HG03103 (cell line): ENCODE results near the gene HHLA2.
"Not testable (repeated sequence)": the region's sequence is repeated elsewhere in the genome, so short reads cannot be mapped to it uniquely, and the experiment has no call there.

ENCODE experiments used
- ATAC-seq: cut with Tn5 transposase; IDR thresholded peaks from one replicate; pipeline ENCODE4 v1.9.1; 2021; ENCODE audit warnings: low read depth; ENCODE audit not compliant: unreplicated experiment

Gene HHLA2, protein sequence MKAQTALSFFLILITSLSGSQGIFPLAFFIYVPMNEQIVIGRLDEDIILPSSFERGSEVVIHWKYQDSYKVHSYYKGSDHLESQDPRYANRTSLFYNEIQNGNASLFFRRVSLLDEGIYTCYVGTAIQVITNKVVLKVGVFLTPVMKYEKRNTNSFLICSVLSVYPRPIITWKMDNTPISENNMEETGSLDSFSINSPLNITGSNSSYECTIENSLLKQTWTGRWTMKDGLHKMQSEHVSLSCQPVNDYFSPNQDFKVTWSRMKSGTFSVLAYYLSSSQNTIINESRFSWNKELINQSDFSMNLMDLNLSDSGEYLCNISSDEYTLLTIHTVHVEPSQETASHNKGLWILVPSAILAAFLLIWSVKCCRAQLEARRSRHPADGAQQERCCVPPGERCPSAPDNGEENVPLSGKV

GRCh38 chr3:108296239-108296638 lies at the start of gene HHLA2:
TSS of gene HHLA2 (plus strand) at chr3:108296548. CDS start at chr3:108351814, 55,266 bp downstream.
- no peak for ATAC-seq

GRCh38 chr3:108250626-108251025 lies 45.7 kb upstream of the HHLA2 start:
- no peak for ATAC-seq

DNA sequence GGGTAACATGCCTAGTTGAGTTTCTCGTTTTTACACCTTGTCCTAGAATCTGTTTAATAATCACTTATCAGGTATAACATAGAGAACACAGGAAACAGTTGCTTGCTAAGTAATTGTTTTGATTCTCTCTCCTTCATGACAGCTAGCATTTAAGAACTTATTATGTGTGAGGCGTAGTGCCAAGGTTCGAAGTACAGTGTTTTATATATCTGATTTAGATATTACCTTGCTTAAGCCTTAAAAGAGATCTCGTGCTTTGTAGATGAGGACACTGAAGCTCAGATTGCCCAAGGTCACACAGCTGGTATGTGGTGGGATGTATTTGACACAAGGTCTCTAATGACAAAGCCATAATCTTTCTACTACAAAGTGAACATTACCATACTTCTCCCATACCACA lies 45.1 kb upstream of the HHLA2 start:
- no peak for ATAC-seq

- no peak for ATAC-seq
These were observed 44.5 kb upstream of the HHLA2 start for GRCh38 chr3:108251844-108252243.

DNA sequence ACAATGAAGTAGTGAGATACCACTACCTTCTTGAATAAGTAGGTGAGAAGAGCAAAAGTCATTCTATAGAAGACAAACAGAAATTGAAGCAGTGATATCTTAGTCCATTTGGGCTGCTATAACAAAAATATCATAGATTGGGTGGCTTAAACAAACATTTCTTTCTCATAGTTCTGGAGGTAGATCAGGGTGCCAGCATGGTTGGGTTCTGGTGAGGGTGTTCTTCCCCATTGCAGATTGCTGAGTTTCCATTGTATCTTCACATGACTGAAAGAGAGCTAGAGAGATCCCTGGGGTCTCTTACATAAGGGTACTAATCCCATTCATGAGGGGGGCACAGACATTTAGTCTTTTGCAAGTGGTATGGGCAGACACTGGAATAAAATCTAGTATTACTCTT lies 41.2 kb upstream of the HHLA2 start:
- ATAC-seq = no peak

GRCh38 chr3:108264534-108265298 lies 31.6 kb upstream of the HHLA2 start:
- ATAC-seq = peak; percentile 56

- ATAC-seq = not testable (repeated sequence)
These were observed 28.1 kb upstream of the HHLA2 start for GRCh38 chr3:108268235-108268634.

DNA sequence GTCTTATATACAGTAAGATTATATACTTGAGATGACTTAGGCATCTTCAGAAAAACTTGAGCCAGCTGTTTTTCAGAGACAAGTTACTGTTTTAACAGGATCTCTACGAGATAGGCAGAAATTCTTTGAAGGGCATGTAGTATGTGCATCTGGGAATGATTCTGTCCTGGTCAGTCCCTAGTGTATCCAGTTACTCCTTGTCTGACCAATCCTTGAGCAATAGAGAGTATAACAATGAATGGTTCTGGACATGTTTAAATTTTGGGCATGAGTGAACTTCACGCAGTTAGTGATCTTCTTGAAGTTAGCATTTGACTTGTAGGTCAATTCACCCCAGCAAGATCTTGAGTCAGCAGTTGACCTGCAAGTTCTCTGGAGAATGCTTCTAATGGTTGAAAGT lies 24.7 kb upstream of the HHLA2 start:
- ATAC-seq = no peak

GRCh38 chr3:108279066-108279465 lies 17.3 kb upstream of the HHLA2 start:
- not testable (repeated sequence) for ATAC-seq

- ATAC-seq = no peak
These were observed 15.9 kb upstream of the HHLA2 start for GRCh38 chr3:108280476-108280875.

DNA sequence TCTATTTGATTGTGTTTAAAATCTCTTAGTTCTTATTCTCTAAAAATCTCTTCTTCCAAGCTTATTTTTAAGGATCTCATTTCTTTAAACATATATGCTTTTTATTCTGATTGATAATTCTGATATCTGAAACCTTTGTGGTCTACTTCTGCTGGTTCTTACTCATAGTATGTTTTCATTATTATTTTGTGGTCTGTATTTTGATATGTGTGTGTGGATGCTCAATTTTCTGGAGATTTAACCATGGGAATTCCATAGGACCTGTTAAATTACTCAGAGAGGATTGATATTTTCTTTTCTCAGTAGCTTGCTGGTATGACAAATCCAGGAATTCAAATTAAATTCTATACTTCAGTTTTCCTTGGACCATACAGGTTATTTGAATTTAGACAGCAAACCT lies 14.7 kb upstream of the HHLA2 start:
- no peak for ATAC-seq

DNA sequence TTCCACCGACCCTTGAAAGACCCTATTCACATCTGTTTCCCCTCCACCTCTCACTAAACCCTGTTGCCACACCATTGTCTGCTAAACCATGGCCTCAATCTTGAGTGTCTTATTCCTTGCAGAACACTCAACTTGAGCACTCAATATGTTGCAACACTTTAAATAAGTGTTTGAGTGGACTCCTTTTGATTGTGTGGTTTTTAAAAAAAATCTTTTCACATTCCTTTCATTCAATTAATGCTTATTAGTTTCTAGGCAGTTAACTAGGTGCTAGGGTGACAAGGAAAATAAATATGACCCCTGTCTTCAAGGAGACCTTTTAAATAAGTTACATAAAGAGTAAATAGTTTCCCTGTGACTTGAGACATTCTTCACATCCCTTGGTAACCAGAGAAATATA lies 13.3 kb upstream of the HHLA2 start:
- no peak for ATAC-seq

GRCh38 chr3:108283989-108284388 lies 12.4 kb upstream of the HHLA2 start:
- ATAC-seq = no peak

DNA sequence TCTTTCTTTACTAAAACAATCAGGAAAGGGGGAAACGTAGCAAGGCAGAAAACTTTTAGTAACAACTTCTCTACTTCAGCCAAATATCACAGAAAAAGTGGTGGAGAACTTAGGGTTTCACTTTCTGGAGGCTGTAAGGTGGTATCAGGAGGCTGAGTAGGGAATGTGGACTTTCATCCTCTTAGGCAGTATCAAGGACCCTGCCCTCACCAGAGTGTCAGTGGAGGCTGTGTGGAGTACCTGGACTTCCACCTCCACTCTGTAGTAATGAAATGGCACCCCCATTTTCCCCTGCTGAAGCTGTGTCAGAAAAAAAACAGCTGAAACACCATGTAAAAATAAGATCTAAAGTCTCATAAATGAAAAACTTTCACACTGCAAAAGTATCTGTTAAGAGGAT lies 11.2 kb upstream of the HHLA2 start:
- ATAC-seq = no peak

GRCh38 chr3:108287146-108287545 lies 9.2 kb upstream of the HHLA2 start:
- ATAC-seq = no peak

GRCh38 chr3:108288193-108288592 lies 8.2 kb upstream of the HHLA2 start:
- not testable (repeated sequence) for ATAC-seq

- ATAC-seq = no peak
These were observed 7.2 kb upstream of the HHLA2 start for GRCh38 chr3:108289159-108289558.

GRCh38 chr3:108292450-108292849 lies 3.9 kb upstream of the HHLA2 start:
- no peak for ATAC-seq

- ATAC-seq = peak; percentile 75
These were observed 3.4 kb upstream of the HHLA2 start for GRCh38 chr3:108292905-108293328.

GRCh38 chr3:108293858-108294257 lies 2.5 kb upstream of the HHLA2 start:
- peak; percentile 70 for ATAC-seq

- ATAC-seq = no peak
These were observed 750 bp upstream of the HHLA2 start for GRCh38 chr3:108295421-108296175.
